IMR-90 (cell line): ENCODE data around the gene GIT2. TPM values are rescaled to one million over a fixed set of nuclear protein-coding genes. Genes with fewer than 3 reads are reported as not detected.

ENCODE experiments used
- ATAC-seq: fragments of 200-7000 bp; cut with Tn5 transposase; 2 replicates; pipeline ENCODE4 v1.9.1; 2020; ENCODE audit warnings: low read depth, mild to moderate bottlenecking, moderate library complexity
- BruUV-seq: library from RNA; stranded (reverse); fragments of 400-500 nt; replicated peaks from 2 replicates; lab custom pipeline; 2021; lab: Mats Ljungman, UMichigan
- CTCF ChIA-PET: fragments of 300-600 bp; formaldehyde crosslinking; extraction: SDS; loops from one replicate; lab custom pipeline; 2021; ENCODE audit warnings: antibody characterized with exemption; lab: Yijun Ruan, JAX
- POLR2A ChIA-PET: fragments of 300-600 bp; sonication (Branson Sonifier 250); formaldehyde crosslinking; loops from one replicate; lab custom pipeline; 2022; ENCODE audit warnings: antibody characterized with exemption; ENCODE audit not compliant: unreplicated experiment; lab: Charles Lee
- DNase-seq: peaks from one replicate; pipeline ENCODE4 v3.0.0; 2013
- H2AFZ ChIP-seq: replicated peaks from 2 replicates; pipeline ENCODE3; 2013; ENCODE audit warnings: low read length, mild to moderate bottlenecking; ENCODE audit not compliant: poor library complexity
- H2AK5ac ChIP-seq: 2 replicates; pipeline ENCODE4 v1.6.1; 2013; ENCODE audit warnings: low read depth, low read length, inconsistent platforms
- H2AK9ac ChIP-seq: replicated peaks from 2 replicates; pipeline ENCODE3; 2013; ENCODE audit warnings: mild to moderate bottlenecking, low read depth, low read length, moderate library complexity; ENCODE audit not compliant: poor library complexity
- H2BK120ac ChIP-seq: 2 replicates; pipeline ENCODE4 v1.6.1; 2013; ENCODE audit warnings: low read depth, low read length, inconsistent platforms
- H2BK15ac ChIP-seq: 3 replicates; pipeline ENCODE4 v1.6.1; 2013; ENCODE audit warnings: low read depth, low read length, inconsistent platforms
- H2BK20ac ChIP-seq: 2 replicates; pipeline ENCODE4 v1.6.1; 2013; ENCODE audit warnings: low read depth, mild to moderate bottlenecking, inconsistent platforms, low read length, moderate library complexity
- H2BK5ac ChIP-seq: 2 replicates; pipeline ENCODE4 v1.6.1; 2013; ENCODE audit warnings: mild to moderate bottlenecking, low read depth, low read length, inconsistent platforms; ENCODE audit not compliant: poor library complexity, severe bottlenecking
- H3K14ac ChIP-seq: replicated peaks from 2 replicates; pipeline ENCODE4 v1.6.1; 2013; ENCODE audit warnings: low read depth, low read length, inconsistent platforms
- H3K18ac ChIP-seq: 2 replicates; pipeline ENCODE4 v1.6.1; 2013; ENCODE audit warnings: low read depth, low read length, control low read depth
- H3K23ac ChIP-seq: 2 replicates; pipeline ENCODE4 v1.6.1; 2013; ENCODE audit warnings: low read depth, low read length, inconsistent platforms
- H3K27ac ChIP-seq: 2 replicates; pipeline ENCODE4 v1.5.1; 2013; ENCODE audit warnings: mild to moderate bottlenecking, control low read depth, low read length; ENCODE audit not compliant: insufficient read depth
- H3K27me3 ChIP-seq: 2 replicates; pipeline ENCODE4 v1.6.1; 2013; ENCODE audit warnings: low read length; ENCODE audit not compliant: control insufficient read depth, insufficient read depth
- H3K36me3 ChIP-seq: 2 replicates; pipeline ENCODE4 v1.6.1; 2013; ENCODE audit warnings: low read length, mixed read lengths; ENCODE audit not compliant: control insufficient read depth, insufficient read depth
- H3K4ac ChIP-seq: 2 replicates; pipeline ENCODE4 v1.6.1; 2013; ENCODE audit warnings: low read depth, low read length, inconsistent platforms
- H3K4me1 ChIP-seq: 2 replicates; pipeline ENCODE4 v1.6.1; 2013; ENCODE audit warnings: low read length, mixed read lengths; ENCODE audit not compliant: control insufficient read depth, insufficient read depth
- H3K4me2 ChIP-seq: 2 replicates; pipeline ENCODE4 v1.6.1; 2013; ENCODE audit warnings: low read depth, mild to moderate bottlenecking, control low read depth, low read length, moderate library complexity
- H3K4me3 ChIP-seq: 2 replicates; pipeline ENCODE4 v1.5.1; 2013; ENCODE audit warnings: low read depth, mild to moderate bottlenecking, control low read depth, low read length, moderate library complexity; ENCODE audit not compliant: insufficient read depth
- H3K56ac ChIP-seq: 2 replicates; pipeline ENCODE4 v1.6.1; 2013; ENCODE audit warnings: low read length, inconsistent platforms; ENCODE audit not compliant: insufficient read depth; ENCODE audit errors: extremely low read depth
- H3K79me1 ChIP-seq, 2 experiments: 2 replicates each; pipeline ENCODE4 v1.6.1; 2013; ENCODE audit warnings: low read length in 2 of 2, inconsistent platforms in 1 of 2, low read depth in 1 of 2
- H3K9ac ChIP-seq: 2 replicates; pipeline ENCODE4 v1.6.1; 2013; ENCODE audit warnings: low read depth, low read length, control low read depth
- H3K9me1 ChIP-seq: 2 replicates; pipeline ENCODE4 v1.6.1; 2013; ENCODE audit warnings: low read length, inconsistent platforms; ENCODE audit not compliant: insufficient read depth
- H3K9me3 ChIP-seq: 2 replicates; pipeline ENCODE4 v1.6.1; 2013; ENCODE audit warnings: low read length; ENCODE audit not compliant: control insufficient read depth, insufficient read depth
- H4K20me1 ChIP-seq: 2 replicates; pipeline ENCODE4 v1.6.1; 2013; ENCODE audit warnings: low read length, inconsistent platforms; ENCODE audit not compliant: insufficient read depth
- H4K5ac ChIP-seq: 2 replicates; pipeline ENCODE4 v1.6.1; 2013; ENCODE audit warnings: mild to moderate bottlenecking, low read depth, low read length, control low read depth
- H4K8ac ChIP-seq, 2 experiments: 2 replicates each; pipeline ENCODE4 v1.6.1; 2013; ENCODE audit warnings: low read depth in 2 of 2, low read length in 2 of 2, control low read depth in 1 of 2, inconsistent platforms in 1 of 2
- H4K91ac ChIP-seq: 2 replicates; pipeline ENCODE4 v1.6.1; 2013; ENCODE audit warnings: low read depth, low read length, inconsistent platforms; ENCODE audit not compliant: insufficient read depth
- BHLHE40 ChIP-seq: fragments of 150-350 bp; IDR thresholded peaks from 2 replicates; pipeline ENCODE4 v1.6.1; 2016; ENCODE audit warnings: mild to moderate bottlenecking, low read depth, low read length
- CEBPB ChIP-seq: IDR thresholded peaks from 2 replicates; pipeline ENCODE4 v1.6.1; 2012; ENCODE audit warnings: low read depth, low read length, improper control_type of control experiment
- CHD1 ChIP-seq: IDR thresholded peaks from 2 replicates; pipeline ENCODE4 v1.6.1; 2012; ENCODE audit warnings: low read depth, low read length, improper control_type of control experiment
- CTCF ChIP-seq: conservative IDR thresholded peaks from 2 replicates; pipeline ENCODE4 v1.5.1; 2012; ENCODE audit warnings: mild to moderate bottlenecking, low read depth, low read length, improper control_type of control experiment
- FOS ChIP-seq: fragments of 150-350 bp; IDR thresholded peaks from 2 replicates; pipeline ENCODE4 v1.6.1; 2016; ENCODE audit warnings: low read depth, low read length
- MAFK ChIP-seq: IDR thresholded peaks from 2 replicates; pipeline ENCODE4 v1.6.1; 2012; ENCODE audit warnings: low read depth, low read length, improper control_type of control experiment
- MAZ ChIP-seq: IDR thresholded peaks from 2 replicates; pipeline ENCODE4 v1.6.1; 2012; ENCODE audit warnings: low read depth, mild to moderate bottlenecking, low read length, improper control_type of control experiment, moderate library complexity, borderline replicate concordance
- MXI1 ChIP-seq: IDR thresholded peaks from 2 replicates; pipeline ENCODE4 v1.6.1; 2012; ENCODE audit warnings: low read depth, mild to moderate bottlenecking, low read length, moderate library complexity, borderline replicate concordance
- NFE2L2 ChIP-seq: fragments of 150-350 bp; IDR thresholded peaks from 2 replicates; pipeline ENCODE4 v1.6.1; 2016; ENCODE audit warnings: low read depth, mild to moderate bottlenecking, low read length
- POLR2A ChIP-seq: IDR thresholded peaks from 2 replicates; pipeline ENCODE4 v1.6.1; 2012; ENCODE audit warnings: mild to moderate bottlenecking, low read depth, low read length
- RAD21 ChIP-seq: IDR thresholded peaks from 2 replicates; pipeline ENCODE4 v1.6.1; 2012; ENCODE audit warnings: low read length, improper control_type of control experiment
- RCOR1 ChIP-seq: IDR thresholded peaks from 2 replicates; pipeline ENCODE4 v1.6.1; 2012; ENCODE audit warnings: mild to moderate bottlenecking, low read length, improper control_type of control experiment; ENCODE audit not compliant: insufficient replicate concordance
- USF2 ChIP-seq: fragments of 150-350 bp; IDR thresholded peaks from 2 replicates; pipeline ENCODE4 v1.6.1; 2017; ENCODE audit warnings: mild to moderate bottlenecking, antibody characterized with exemption, low read length, low read depth
- WGBS, 2 experiments: methylation state at CpG; one replicate each; pipeline versions ENCODE4 v1.1.5 to v1.1.7; 2013; ENCODE audit warnings: missing lambda C conversion rate in 2 of 2; ENCODE audit not compliant: insufficient read length in 1 of 2; ENCODE audit errors: extremely low coverage in 2 of 2; 5-methylcytosine and 5-hydroxymethylcytosine counted together
- dilution Hi-C: fragments of 300-500 bp; cut with HindIII; formaldehyde crosslinking; loops from one replicate; pipeline ENCODE4 v1.14.3; 2018; ENCODE audit warnings: low sequenced_read_pairs; ENCODE audit not compliant: unreplicated experiment
- in situ Hi-C: fragments of 300-500 bp; cut with MboI; formaldehyde crosslinking; loops from 3 replicates; pipeline ENCODE4 v1.14.3; 2019; ENCODE audit warnings: low sequenced_read_pairs, inconsistent platforms, mixed read lengths
- intact Hi-C: fragments of 100-400 bp; cut with micrococcal nuclease; formaldehyde crosslinking; loops from 2 replicates; pipeline ENCODE4 v1.10.0; 2022
- polyA plus RNA-seq, 3 experiments: library from polyadenylated mRNA; depleted of rRNA; stranded (reverse); fragments of >200 nt; gene quantifications; 2 replicates each; pipeline ENCODE4 v1.2.3, GENCODE V29; 2012; ENCODE audit warnings: low replicate concordance in 1 of 3
- total RNA-seq: library from RNA; depleted of rRNA; stranded (reverse); fragments of >200 nt; gene quantifications from 2 replicates; pipeline ENCODE4 v1.2.3, GENCODE V29; 2012

The GIT2 gene
- total and polyA plus RNA-seq, 2 of the 4 experiments (the other 2 are of a cell fraction): 48.0 to 71.9 TPM

- no peak overlapping the region for H2BK20ac ChIP-seq
- dilution Hi-C loops (no loop called here), in situ Hi-C loops (no loop called here), intact Hi-C loops (no loop called here)
- H2AK9ac ChIP-seq: no peak overlapping the region
- 0 out of 2 replicates have a peak overlapping the region, but pooled peaks have one; percentile 31 for H3K23ac ChIP-seq
- no peak overlapping the region for H3K4me2 ChIP-seq
- H3K36me3 ChIP-seq: peaks cover 23% of the 10 kb centered on the region
- H2BK15ac ChIP-seq: no peak overlapping the region
- peak overlapping the region; percentile 23; the same call in 1 of the 2 replicates for H2AK5ac ChIP-seq
- H3K27ac ChIP-seq: peak overlapping the region; percentile 42; the same call in 1 of the 2 replicates
- no peak overlapping the region for H2BK120ac ChIP-seq
- H3K9me1 ChIP-seq: peaks cover 17% of the 10 kb centered on the region
- BruUV-seq: no TSS peak
- H3K4me3 ChIP-seq: no peak overlapping the region
- peaks cover 27 to 44% of the 10 kb centered on the region in 2 experiments for H3K79me1 ChIP-seq
- no peaks in the 10 kb centered on the region for H3K9me3 ChIP-seq
- no peak overlapping the region for H2AFZ ChIP-seq
- TF ChIP-seq MAZ: no peak
- no peak for TF ChIP-seq CHD1
- TF ChIP-seq NFE2L2: no peak
- no peak for TF ChIP-seq RAD21
- TF ChIP-seq USF2: no peak
- no peak for TF ChIP-seq POLR2A
- no peak for TF ChIP-seq CEBPB
- TF ChIP-seq RCOR1: no peak
- TF ChIP-seq MXI1: no peak
- no peak for TF ChIP-seq MAFK
- no peak for TF ChIP-seq CTCF
- no peak for TF ChIP-seq BHLHE40
- TF ChIP-seq FOS: no peak
- WGBS, 2 experiments: 91% methylated on average over 10 of the region's 13 CpGs; no CpG with 5 or more reads in 1 of the 2 experiments
- H2BK5ac ChIP-seq: no peak overlapping the region
- no peak overlapping the region for H3K18ac ChIP-seq
- H3K14ac ChIP-seq: no peak overlapping the region
- CTCF ChIA-PET: no interaction called here
- no peak overlapping the region for H3K9ac ChIP-seq
- H4K91ac ChIP-seq: no peak overlapping the region
- H3K27me3 ChIP-seq: no peaks in the 10 kb centered on the region
- no peak overlapping the region for H3K56ac ChIP-seq
- H4K5ac ChIP-seq: no peak overlapping the region
- POLR2A ChIA-PET: no interaction called here
- H3K4ac ChIP-seq: no peak overlapping the region; the same call in 1 of the 2 replicates
- no peak for DNase-seq
- H4K20me1 ChIP-seq: peaks cover 43% of the 10 kb centered on the region
- peak overlapping the region in 1 of 2 experiments; percentile 2; a peak in 1 of 4 replicates for H4K8ac ChIP-seq
- no peak; the same call in 1 of the 2 replicates for ATAC-seq
- H3K4me1 ChIP-seq: peaks cover 8% of the 10 kb centered on the region
These were observed 14.9 kb upstream of the GIT2 start for GRCh38 chr12:110010853-110011723.
